ENCODE measurements around the gene KLHL29.

Gene KLHL29

GRCh38 chr2:23401427-23402204 lies 16.6 kb downstream of the KLHL29 start:
- DNase-seq (ENCODE audit: low read depth): no peak
- H3K4me3 ChIP-seq (replicated peaks; ENCODE audit: low read depth, low read length): no peak overlapping the region
- no peak for TF ChIP-seq CTCF (IDR thresholded peaks at IDR 0.05; ENCODE audit: low read length, missing control alignments)

- H3K4me3 ChIP-seq (replicated peaks; ENCODE audit: low read depth, low read length): no peak overlapping the region
- TF ChIP-seq CTCF (IDR thresholded peaks at IDR 0.05; ENCODE audit: low read length, missing control alignments): no peak
- no peak for DNase-seq (ENCODE audit: low read depth)
Measured at GRCh38 chr2:23402205-23402740, 17.3 kb downstream of the KLHL29 start.

- no peak overlapping the region for H3K4me3 ChIP-seq (replicated peaks; ENCODE audit: low read depth, low read length)
- DNase-seq (ENCODE audit: low read depth): peak; percentile 84
- peak; percentile 17 for TF ChIP-seq CTCF (IDR thresholded peaks at IDR 0.05; ENCODE audit: low read length, missing control alignments)
Measured at GRCh38 chr2:23404426-23404825, 19.4 kb downstream of the KLHL29 start.

GRCh38 chr2:23409248-23409647 lies 24.3 kb downstream of the KLHL29 start:
- no peak for DNase-seq (ENCODE audit: low read depth)
- TF ChIP-seq CTCF (IDR thresholded peaks at IDR 0.05; ENCODE audit: low read length, missing control alignments): no peak
- no peak overlapping the region for H3K4me3 ChIP-seq (replicated peaks; ENCODE audit: low read depth, low read length)

GRCh38 chr2:23410596-23410995 lies 25.6 kb downstream of the KLHL29 start:
- H3K4me3 ChIP-seq (replicated peaks; ENCODE audit: low read depth, low read length): no peak overlapping the region
- TF ChIP-seq CTCF (IDR thresholded peaks at IDR 0.05; ENCODE audit: low read length, missing control alignments): no peak
- DNase-seq (ENCODE audit: low read depth): no peak

GRCh38 chr2:23411752-23412431 lies 26.9 kb downstream of the KLHL29 start:
- H3K4me3 ChIP-seq (replicated peaks; ENCODE audit: low read depth, low read length): no peak overlapping the region
- peak; percentile 83 for DNase-seq (ENCODE audit: low read depth)
- no peak for TF ChIP-seq CTCF (IDR thresholded peaks at IDR 0.05; ENCODE audit: low read length, missing control alignments)

Data from fibroblast of pulmonary artery (primary cell).